GM12801 (cell line): ENCODE measurements around the gene PYROXD2.

Experiments used
- TF ChIP-seq, protein P1 (sequence below): IDR thresholded peaks from one replicate; pipeline ENCODE4 v1.5.1; 2011; ENCODE audit warnings: control low read depth; ENCODE audit not compliant: insufficient read length; ENCODE audit errors: extremely low read depth

The PYROXD2 gene

DNA sequence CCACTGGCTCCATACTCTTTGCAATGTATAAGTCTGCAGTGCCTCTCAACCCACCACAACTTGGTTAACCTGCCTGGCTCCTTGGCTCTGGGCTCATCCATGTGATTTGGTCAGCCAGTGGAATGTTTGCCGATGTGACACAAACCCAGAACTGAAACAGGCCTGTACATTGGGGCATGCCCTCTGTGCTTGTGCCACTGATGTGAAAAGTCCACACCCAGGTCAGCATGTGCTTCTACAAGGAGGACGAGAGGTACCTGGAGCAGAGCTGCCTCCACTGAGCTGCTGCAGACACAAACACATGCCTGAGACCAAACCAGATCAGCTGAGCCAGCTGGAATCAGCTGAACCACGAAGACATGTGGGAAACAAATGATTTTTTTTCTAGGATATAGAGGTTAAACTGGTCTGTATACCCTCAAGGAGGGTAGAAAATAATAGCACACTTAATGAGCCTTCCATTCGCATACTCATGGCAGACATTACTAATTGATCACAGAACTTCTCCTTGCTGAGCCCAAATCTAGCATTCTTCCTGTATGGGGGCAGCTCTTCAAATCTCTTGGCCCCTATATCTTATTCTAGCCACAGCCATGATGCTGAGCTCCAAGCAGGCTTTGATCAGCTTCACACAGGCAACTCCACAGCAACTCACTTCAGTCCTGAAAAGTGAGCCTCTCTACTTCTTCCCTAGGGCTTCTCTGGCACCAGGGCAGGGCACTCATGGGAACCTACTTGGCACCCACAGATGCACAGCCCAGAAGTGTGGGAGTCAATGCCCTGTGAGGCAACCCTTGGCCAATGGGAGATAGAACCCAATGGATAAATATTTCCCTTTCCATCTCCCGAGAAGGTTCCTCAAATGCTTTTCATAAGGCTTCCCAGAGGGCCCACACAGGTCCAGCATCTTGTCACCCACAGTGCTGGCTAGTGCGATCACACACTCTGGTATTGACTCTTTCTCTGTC is 18.6 kb downstream of the PYROXD2 start:
- TF ChIP-seq, protein P1, sequence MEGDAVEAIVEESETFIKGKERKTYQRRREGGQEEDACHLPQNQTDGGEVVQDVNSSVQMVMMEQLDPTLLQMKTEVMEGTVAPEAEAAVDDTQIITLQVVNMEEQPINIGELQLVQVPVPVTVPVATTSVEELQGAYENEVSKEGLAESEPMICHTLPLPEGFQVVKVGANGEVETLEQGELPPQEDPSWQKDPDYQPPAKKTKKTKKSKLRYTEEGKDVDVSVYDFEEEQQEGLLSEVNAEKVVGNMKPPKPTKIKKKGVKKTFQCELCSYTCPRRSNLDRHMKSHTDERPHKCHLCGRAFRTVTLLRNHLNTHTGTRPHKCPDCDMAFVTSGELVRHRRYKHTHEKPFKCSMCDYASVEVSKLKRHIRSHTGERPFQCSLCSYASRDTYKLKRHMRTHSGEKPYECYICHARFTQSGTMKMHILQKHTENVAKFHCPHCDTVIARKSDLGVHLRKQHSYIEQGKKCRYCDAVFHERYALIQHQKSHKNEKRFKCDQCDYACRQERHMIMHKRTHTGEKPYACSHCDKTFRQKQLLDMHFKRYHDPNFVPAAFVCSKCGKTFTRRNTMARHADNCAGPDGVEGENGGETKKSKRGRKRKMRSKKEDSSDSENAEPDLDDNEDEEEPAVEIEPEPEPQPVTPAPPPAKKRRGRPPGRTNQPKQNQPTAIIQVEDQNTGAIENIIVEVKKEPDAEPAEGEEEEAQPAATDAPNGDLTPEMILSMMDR = no peak

DNA sequence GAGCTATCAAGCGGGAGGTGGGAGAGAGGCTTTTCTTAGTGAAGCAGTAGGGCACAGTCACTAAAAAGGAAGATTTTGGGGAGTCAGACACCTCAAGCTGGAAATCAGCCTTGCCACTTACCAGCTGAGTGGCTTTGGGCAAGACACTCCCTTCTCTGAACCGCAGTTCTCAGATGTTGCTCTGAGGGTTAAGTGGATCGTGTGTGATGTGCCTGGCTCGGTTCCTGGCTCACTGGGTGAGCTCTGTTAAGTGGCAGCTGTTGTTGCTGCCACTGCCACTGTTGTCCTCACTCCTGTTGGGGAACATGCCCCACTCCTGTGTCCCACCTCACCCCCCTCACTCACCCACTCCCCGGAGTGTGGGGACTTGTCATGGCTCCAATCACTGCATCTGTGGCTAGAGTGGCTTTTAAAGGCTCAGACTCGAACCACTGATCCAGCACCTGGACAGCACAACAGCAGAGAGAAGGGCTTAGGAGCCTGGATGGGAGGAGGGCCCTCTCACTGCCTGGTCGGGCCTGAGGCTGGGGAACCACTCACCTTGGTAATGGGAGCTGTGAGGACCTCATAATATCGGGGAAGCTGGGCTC is 20.0 kb downstream of the PYROXD2 start:
- TF ChIP-seq, protein P1 = no peak

DNA sequence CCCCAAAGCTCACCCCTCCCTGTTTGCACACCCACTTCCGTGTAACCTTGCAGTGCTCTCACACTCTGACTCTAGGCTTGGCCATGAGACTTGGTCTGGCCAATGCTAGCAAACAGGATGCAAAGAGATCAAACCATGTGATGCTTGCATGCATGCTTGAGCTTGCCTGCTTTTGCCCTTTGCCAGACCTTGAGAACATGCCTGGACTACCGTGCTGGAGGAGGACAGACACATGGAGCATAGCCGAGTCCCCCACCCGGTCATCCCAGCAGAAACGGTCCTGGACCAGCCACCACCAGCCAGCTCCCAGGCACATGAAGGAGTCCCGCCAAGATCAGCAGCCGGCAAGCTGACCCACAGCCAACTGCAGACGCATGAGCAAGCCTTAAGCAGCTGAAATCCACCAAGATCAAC is 23.4 kb downstream of the PYROXD2 start:
- TF ChIP-seq, protein P1 = no peak

DNA sequence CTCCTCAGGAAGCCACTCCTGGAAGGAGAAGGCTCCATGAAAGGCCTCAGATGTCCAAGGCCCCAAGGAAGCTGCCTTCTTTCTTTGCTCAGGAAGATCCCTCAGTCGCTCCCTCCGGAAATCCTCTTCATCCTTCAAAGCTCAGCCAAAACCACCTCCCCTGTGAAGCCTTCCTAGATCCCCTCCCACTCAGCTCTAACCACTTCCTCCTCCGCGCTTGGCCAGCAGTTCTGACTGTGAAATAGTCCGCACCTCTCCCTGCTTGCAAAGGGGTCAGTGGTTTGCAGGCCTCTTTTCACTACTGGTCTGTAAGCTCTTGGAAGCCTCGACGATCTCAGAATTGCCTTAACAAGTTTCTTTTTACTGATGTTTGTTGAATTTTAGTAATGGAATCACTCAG is 23.9 kb downstream of the PYROXD2 start:
- TF ChIP-seq, protein P1 = no peak

DNA sequence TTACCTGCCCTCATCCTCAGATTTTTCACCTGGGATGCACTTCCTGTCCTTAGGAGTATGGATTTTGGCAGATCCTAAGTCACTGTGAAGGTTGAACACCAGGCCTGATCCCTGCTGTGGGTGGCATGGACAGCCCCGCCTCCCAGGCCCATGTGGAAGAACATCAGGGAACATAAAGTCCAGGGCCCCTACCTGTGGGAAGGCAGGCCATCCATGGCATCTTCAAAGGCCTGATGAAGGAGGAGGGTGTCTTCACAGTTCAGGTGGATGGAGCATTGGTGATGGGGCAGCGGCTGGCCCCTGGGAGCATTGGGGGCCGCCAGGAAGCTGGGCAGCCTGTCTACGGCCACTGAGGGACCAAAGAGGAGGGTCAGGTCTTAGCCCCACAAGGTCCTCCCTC is 24.6 kb downstream of the PYROXD2 start:
- TF ChIP-seq, protein P1 = no peak

DNA sequence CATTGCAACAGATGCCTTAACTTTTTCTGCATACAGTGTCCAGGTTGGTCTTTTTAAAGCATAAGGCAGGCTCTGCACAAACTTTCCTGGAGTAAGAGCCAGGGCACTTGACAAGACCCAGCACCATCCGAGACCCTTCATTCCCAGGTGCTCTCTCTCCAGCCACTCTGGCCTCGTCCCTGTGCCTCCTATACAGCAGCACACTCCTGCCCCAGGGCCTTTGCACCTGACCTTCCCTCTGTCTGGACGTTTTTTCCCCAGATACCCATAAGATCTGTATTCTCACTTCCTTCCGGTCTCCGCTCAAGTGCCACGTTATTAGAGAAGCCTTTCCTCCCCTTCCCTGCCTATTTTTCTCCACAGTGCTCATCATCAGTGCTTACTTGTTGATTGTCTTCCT is 25.6 kb downstream of the PYROXD2 start:
- TF ChIP-seq, protein P1 = no peak

DNA sequence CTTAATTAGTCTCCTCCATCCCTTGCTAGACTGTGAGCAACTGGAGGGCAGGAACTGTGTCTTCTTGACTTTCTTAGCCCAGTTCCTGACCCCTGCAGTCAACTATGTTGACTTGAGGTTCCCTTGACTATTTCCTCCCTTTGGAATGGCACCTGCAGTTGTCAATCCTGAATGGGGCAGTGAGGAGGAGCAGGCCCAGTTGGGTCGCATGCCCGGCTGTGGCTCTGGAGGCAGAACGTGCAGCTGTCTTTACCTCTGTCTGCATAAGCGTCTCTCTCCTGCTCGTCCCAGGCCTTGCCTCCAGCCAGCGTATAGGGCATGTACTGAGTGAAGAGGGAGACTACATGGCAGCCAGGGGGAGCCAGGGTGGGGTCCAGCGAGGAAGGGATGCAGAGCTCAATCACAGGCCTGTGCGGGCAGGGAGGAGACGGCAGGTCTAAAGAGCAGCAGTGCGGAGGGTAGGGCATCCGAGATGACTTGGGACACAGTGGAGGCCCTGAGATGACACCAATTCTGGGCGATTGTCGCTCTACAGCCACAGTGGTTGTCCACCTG is 26.8 kb downstream of the PYROXD2 start:
- TF ChIP-seq, protein P1 = no peak
